OCI-LY7 (cell line): ENCODE results near the gene PLD1. TPM values are rescaled to one million over a fixed set of nuclear protein-coding genes. Genes with fewer than 3 reads are reported as not detected.
A peak's percentile ranks its signal among the peaks of the same experiment; 100 is the strongest.

Experiments
- BruUV-seq: library from RNA; stranded (reverse); fragments of 400-500 nt; replicated peaks from 2 replicates; lab custom pipeline; 2021; lab: Mats Ljungman, UMichigan
- CTCF ChIA-PET: fragments of 300-600 bp; sonication (Branson Sonifier 250); formaldehyde crosslinking; loops from one replicate; lab custom pipeline; 2022; ENCODE audit warnings: antibody characterized with exemption; ENCODE audit not compliant: unreplicated experiment; lab: Charles Lee
- POLR2A ChIA-PET: fragments of 300-600 bp; sonication (Branson Sonifier 250); formaldehyde crosslinking; loops from one replicate; lab custom pipeline; 2022; ENCODE audit warnings: antibody characterized with exemption; lab: Charles Lee
- DNase-seq: peaks from one replicate; pipeline ENCODE4 v3.0.0-alpha.2; 2015; ENCODE audit warnings: low spot score
- H2AFZ ChIP-seq: fragments of 200-600 bp; sonication (generic), shearing (Covaris generic); 2 replicates; pipeline ENCODE4 v1.6.1; 2014; ENCODE audit warnings: mild to moderate bottlenecking, antibody characterized with exemption, low read length, moderate library complexity
- H3K27ac ChIP-seq: fragments of 200-600 bp; sonication (generic); 2 replicates; pipeline ENCODE4 v1.5.1; 2014; ENCODE audit warnings: mixed run types, low read depth, mild to moderate bottlenecking, moderate library complexity, low read length, inconsistent platforms; ENCODE audit not compliant: poor library complexity, severe bottlenecking
- H3K36me3 ChIP-seq: fragments of 200-600 bp; sonication (generic); 2 replicates; pipeline ENCODE4 v1.6.1; 2014; ENCODE audit warnings: mild to moderate bottlenecking, antibody characterized with exemption, low read length, moderate library complexity, mixed read lengths; ENCODE audit not compliant: insufficient read depth
- H3K4me1 ChIP-seq: fragments of 200-600 bp; sonication (generic); 2 replicates; pipeline ENCODE4 v1.5.1; 2014; ENCODE audit warnings: mild to moderate bottlenecking, low read length; ENCODE audit not compliant: insufficient read depth, poor library complexity, severe bottlenecking
- H3K4me2 ChIP-seq: fragments of 200-600 bp; sonication (generic); 2 replicates; pipeline ENCODE4 v1.6.1; 2014; ENCODE audit warnings: mild to moderate bottlenecking, low read length
- H3K4me3 ChIP-seq: fragments of 200-600 bp; sonication (generic); 2 replicates; pipeline ENCODE4 v1.5.1; 2014; ENCODE audit warnings: mild to moderate bottlenecking, low read depth, low read length; ENCODE audit not compliant: poor library complexity, severe bottlenecking
- H3K79me2 ChIP-seq: fragments of 200-600 bp; sonication (generic); 2 replicates; pipeline ENCODE4 v1.6.1; 2016; ENCODE audit warnings: low read depth, mild to moderate bottlenecking, low read length, moderate library complexity, mixed read lengths; ENCODE audit not compliant: insufficient read depth
- H3K9me2 ChIP-seq: fragments of 200-600 bp; sonication (generic); 2 replicates; pipeline ENCODE4 v1.6.1; 2016; ENCODE audit warnings: mild to moderate bottlenecking, low read length, mixed read lengths; ENCODE audit not compliant: insufficient read depth
- H3K9me3 ChIP-seq: fragments of 200-600 bp; sonication (generic); 2 replicates; pipeline ENCODE4 v1.6.1; 2014; ENCODE audit warnings: mild to moderate bottlenecking, mixed run types, low read length, mixed read lengths
- H4K20me1 ChIP-seq: fragments of 200-600 bp; sonication (generic); 2 replicates; pipeline ENCODE4 v1.6.1; 2014; ENCODE audit warnings: mild to moderate bottlenecking, antibody characterized with exemption, low read length, moderate library complexity, mixed read lengths; ENCODE audit not compliant: insufficient read depth
- EZH2phosphoT487 ChIP-seq: fragments of 200-600 bp; sonication (generic); IDR thresholded peaks from 2 replicates; pipeline ENCODE4 v1.6.1; 2018; ENCODE audit warnings: low read depth, borderline replicate concordance, mild to moderate bottlenecking, mixed run types, antibody characterized with exemption, low read length, moderate library complexity, mixed read lengths
- intact Hi-C: fragments of 100-400 bp; cut with micrococcal nuclease; formaldehyde crosslinking; loops from one replicate; pipeline ENCODE4 v1.10.0; 2022; ENCODE audit not compliant: unreplicated experiment
- total RNA-seq, 2 experiments: library from RNA; depleted of rRNA in 1 of 2; stranded (reverse); fragments of >200 nt in 1 of 2; shearing (Covaris generic) in 1 of 2; gene quantifications; 2 replicates each; pipeline ENCODE4 v1.2.3, GENCODE V29; 2014 to 2022
- TF ChIP-seq, protein P1 (sequence below): fragments of 200-600 bp; sonication (generic); conservative IDR thresholded peaks from 2 replicates; pipeline ENCODE4 v1.5.1; 2014; ENCODE audit warnings: mild to moderate bottlenecking, antibody characterized with exemption, low read length, moderate library complexity, mixed read lengths

Gene PLD1
- total RNA-seq, 2 experiments from 2014 or later = not detected

DNA sequence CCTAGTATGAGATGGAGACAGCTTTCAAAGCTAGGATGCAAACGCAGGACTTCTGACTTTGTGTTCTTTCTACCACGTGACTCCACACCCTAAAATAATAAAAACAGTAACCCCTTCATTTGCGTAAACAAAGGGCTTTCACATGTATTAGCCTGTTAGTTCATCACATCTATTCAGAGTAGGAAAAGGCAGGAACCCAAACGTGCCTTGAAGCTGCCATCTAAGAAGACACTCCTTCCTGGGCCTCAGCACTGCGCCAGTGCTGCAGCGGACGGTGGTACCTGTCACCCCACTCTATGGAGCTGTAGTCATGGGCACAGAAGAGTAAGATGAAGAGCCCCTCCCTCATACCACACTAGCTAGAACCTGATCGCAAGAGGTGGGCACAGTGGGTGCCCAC is 34.3 kb downstream of the PLD1 start:
- Histone ChIP-seq H3K4me3 (no peak overlapping the region), H3K4me1 (no peaks in the 10 kb centered on the region), H3K36me3 (no peaks in the 10 kb centered on the region), H4K20me1 (no peaks in the 10 kb centered on the region), H3K9me2 (no peaks in the 10 kb centered on the region), H3K9me3 (no peaks in the 10 kb centered on the region), H3K79me2 (no peaks in the 10 kb centered on the region), H3K4me2 (no peak overlapping the region), H3K27ac (no peak overlapping the region), H2AFZ (no peak overlapping the region)
- TF ChIP-seq EZH2phosphoT487 = no peak
- TF ChIP-seq, protein P1, sequence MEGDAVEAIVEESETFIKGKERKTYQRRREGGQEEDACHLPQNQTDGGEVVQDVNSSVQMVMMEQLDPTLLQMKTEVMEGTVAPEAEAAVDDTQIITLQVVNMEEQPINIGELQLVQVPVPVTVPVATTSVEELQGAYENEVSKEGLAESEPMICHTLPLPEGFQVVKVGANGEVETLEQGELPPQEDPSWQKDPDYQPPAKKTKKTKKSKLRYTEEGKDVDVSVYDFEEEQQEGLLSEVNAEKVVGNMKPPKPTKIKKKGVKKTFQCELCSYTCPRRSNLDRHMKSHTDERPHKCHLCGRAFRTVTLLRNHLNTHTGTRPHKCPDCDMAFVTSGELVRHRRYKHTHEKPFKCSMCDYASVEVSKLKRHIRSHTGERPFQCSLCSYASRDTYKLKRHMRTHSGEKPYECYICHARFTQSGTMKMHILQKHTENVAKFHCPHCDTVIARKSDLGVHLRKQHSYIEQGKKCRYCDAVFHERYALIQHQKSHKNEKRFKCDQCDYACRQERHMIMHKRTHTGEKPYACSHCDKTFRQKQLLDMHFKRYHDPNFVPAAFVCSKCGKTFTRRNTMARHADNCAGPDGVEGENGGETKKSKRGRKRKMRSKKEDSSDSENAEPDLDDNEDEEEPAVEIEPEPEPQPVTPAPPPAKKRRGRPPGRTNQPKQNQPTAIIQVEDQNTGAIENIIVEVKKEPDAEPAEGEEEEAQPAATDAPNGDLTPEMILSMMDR = no peak
- no peak for DNase-seq
- POLR2A ChIA-PET = interaction anchor here (0.7 to 1.3 kb wide), 2 partner anchors 9 to 80 kb away, joined by 3 to 4 read pairs; no protein-coding TSS in a partner anchor
- BruUV-seq = no TSS peak
- CTCF ChIA-PET = no interaction called here
- intact Hi-C loops = loop anchor here (10.0 kb wide), 2 partner anchors 569 to 669 kb away; partner anchors contain the start of gene GHSR

DNA sequence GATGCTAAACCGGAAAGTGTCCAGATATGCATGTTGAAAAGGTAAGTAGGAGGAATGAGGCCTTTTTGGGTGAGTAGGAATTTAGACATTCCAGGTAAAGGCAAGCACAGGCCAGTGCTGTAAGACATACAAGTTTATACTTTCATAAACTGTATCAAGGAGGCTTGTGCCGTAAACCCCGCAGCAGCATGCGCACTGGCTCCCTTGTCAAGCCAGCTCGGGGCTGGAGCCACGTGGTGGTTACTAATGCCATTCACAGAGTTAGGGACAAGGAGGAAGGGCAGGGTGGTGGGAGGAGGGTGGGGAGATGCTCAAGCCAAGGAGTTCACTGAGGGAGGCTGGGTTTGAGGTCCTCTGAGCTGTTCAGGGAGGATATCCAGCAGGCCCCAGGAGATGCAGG is 35.8 kb downstream of the PLD1 start:
- ChIA-PET POLR2A (no interaction called here), CTCF (no interaction called here)
- BruUV-seq = no TSS peak
- Histone ChIP-seq H3K4me2 (no peak overlapping the region), H3K36me3 (no peaks in the 10 kb centered on the region), H3K4me1 (no peaks in the 10 kb centered on the region), H3K9me2 (no peaks in the 10 kb centered on the region), H3K9me3 (no peaks in the 10 kb centered on the region), H2AFZ (no peak overlapping the region), H3K4me3 (no peak overlapping the region), H3K79me2 (no peaks in the 10 kb centered on the region), H3K27ac (no peak overlapping the region), H4K20me1 (no peaks in the 10 kb centered on the region)
- no peak for DNase-seq
- intact Hi-C loops = loop anchor here (10.0 kb wide), 2 partner anchors 570 to 670 kb away; partner anchors contain the start of gene GHSR
- TF ChIP-seq EZH2phosphoT487 = no peak
- TF ChIP-seq, protein P1 = no peak

DNA sequence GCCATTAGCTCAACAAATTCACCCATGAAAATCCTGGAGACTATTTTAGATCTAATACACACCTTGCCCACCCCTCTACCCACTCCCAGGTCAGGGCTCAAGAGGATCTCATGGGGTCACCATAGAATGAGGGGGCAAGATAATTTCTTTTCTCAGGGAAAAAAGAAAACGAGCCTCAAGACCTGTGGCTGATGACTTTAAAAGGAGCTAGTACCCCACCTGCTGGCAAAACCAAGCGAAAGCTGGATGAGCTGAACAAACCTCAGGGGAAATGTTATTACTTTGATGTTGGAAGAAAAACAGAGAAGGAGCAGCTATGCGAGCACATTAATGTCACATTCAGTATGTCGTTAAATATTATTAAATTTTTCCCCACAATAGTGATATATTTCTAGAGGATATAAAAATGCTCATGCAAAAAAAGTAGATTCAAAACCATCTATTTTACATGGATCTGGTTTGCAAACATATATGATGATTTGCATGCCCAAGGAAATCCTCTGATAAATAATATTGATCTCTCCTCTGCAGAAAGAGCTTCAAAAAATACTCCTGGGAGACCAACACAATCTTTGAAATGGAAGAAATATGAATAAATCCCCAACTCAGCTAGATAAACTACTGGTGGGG is 37.7 kb downstream of the PLD1 start:
- Histone ChIP-seq H4K20me1 (no peaks in the 10 kb centered on the region), H3K9me2 (no peaks in the 10 kb centered on the region), H3K27ac (no peak overlapping the region), H3K79me2 (no peaks in the 10 kb centered on the region), H3K9me3 (no peaks in the 10 kb centered on the region), H3K4me3 (no peak overlapping the region), H3K4me2 (no peak overlapping the region), H3K36me3 (no peaks in the 10 kb centered on the region), H2AFZ (no peak overlapping the region), H3K4me1 (no peaks in the 10 kb centered on the region)
- CTCF ChIA-PET = interaction anchor here (1.4 kb wide), 1 partner anchor 568 kb away, joined by 3 read pairs; no protein-coding TSS in a partner anchor
- no TSS peak for BruUV-seq
- DNase-seq = peak; percentile 56
- no peak for TF ChIP-seq EZH2phosphoT487
- TF ChIP-seq, protein P1 = peak; percentile 77
- POLR2A ChIA-PET = interaction anchor here (0.5 to 2.0 kb wide), 9 partner anchors 9 to 917 kb away, joined by 3 to 9 read pairs (median 4); no protein-coding TSS in a partner anchor
- intact Hi-C loops = loop anchor here (2.0 to 10.0 kb wide), 4 partner anchors 68 to 672 kb away; partner anchors contain the start of gene GHSR
